IPS-15b (cell line): Measurements from ENCODE around the gene GOLIM4.
A peak's percentile ranks its signal among the peaks of the same experiment; 100 is the strongest.

ENCODE experiments used
- H3K27me3 ChIP-seq: one replicate; pipeline ENCODE4 v1.6.1; 2013; ENCODE audit warnings: low read length; ENCODE audit not compliant: control insufficient read depth, insufficient read depth
- H3K36me3 ChIP-seq: one replicate; pipeline ENCODE4 v1.6.1; 2013; ENCODE audit warnings: low read length; ENCODE audit not compliant: control insufficient read depth, insufficient read depth
- H3K4me1 ChIP-seq: one replicate; pipeline ENCODE4 v1.6.1; 2013; ENCODE audit warnings: mild to moderate bottlenecking, low read length; ENCODE audit not compliant: control insufficient read depth, insufficient read depth
- H3K4me3 ChIP-seq: one replicate; pipeline ENCODE4 v1.5.1; 2013; ENCODE audit warnings: low read depth, low read length
- H3K9ac ChIP-seq: one replicate; pipeline ENCODE4 v1.6.1; 2013; ENCODE audit warnings: low read depth, mild to moderate bottlenecking, low read length
- H3K9me3 ChIP-seq: one replicate; pipeline ENCODE4 v1.6.1; 2013; ENCODE audit warnings: mild to moderate bottlenecking, low read length; ENCODE audit not compliant: control insufficient read depth, insufficient read depth

GOLIM4 gene

GRCh38 chr3:168094877-168095610 is 680 bp downstream of the GOLIM4 start:
- H3K9ac ChIP-seq, result peak overlapping the region; percentile 55
- no peaks in the 10 kb centered on the region for H3K27me3 ChIP-seq
- peaks cover 18% of the 10 kb centered on the region for H3K4me1 ChIP-seq
- H3K36me3 ChIP-seq, result no peaks in the 10 kb centered on the region
- peak overlapping the region; percentile 90 for H3K4me3 ChIP-seq
- no peaks in the 10 kb centered on the region for H3K9me3 ChIP-seq

DNA sequence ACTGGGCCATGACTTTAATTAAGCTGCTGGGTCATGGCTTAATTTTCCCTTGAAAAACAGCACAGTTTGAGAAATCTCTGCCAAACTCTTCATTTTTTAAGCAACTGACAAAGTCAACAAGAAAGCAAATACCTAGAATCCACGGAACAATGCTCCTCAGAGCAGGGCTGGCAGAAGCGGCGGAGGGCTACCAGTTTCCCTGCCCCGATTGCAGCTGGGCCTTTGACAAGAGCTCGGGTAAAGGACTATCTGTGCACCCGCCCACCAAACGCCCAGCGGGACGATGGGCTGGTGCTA is 1.2 kb downstream of the GOLIM4 start:
- H3K4me1 ChIP-seq, result peaks cover 18% of the 10 kb centered on the region

GRCh38 chr3:168093790-168094189 is 1.9 kb downstream of the GOLIM4 start:
- peaks cover 22% of the 10 kb centered on the region for H3K4me1 ChIP-seq
- H3K9me3 ChIP-seq, result no peaks in the 10 kb centered on the region
- H3K9ac ChIP-seq, result no peak overlapping the region
- peak overlapping the region; percentile 19 for H3K4me3 ChIP-seq
- no peaks in the 10 kb centered on the region for H3K36me3 ChIP-seq
- no peaks in the 10 kb centered on the region for H3K27me3 ChIP-seq

More for the DNA sequence above, 1.2 kb downstream of the GOLIM4 start:
- H3K9ac ChIP-seq, result no peak overlapping the region
- no peaks in the 10 kb centered on the region for H3K9me3 ChIP-seq
- no peaks in the 10 kb centered on the region for H3K27me3 ChIP-seq
- H3K4me3 ChIP-seq, result peak overlapping the region; percentile 90
- no peaks in the 10 kb centered on the region for H3K36me3 ChIP-seq

- Histone ChIP-seq H3K36me3 (no peaks in the 10 kb centered on the region), H3K9me3 (no peaks in the 10 kb centered on the region), H3K27me3 (no peaks in the 10 kb centered on the region), H3K4me1 (peaks cover 26% of the 10 kb centered on the region), H3K4me3 (no peak overlapping the region), H3K9ac (no peak overlapping the region)
These were observed 2.5 kb downstream of the GOLIM4 start for GRCh38 chr3:168093229-168093628.

DNA sequence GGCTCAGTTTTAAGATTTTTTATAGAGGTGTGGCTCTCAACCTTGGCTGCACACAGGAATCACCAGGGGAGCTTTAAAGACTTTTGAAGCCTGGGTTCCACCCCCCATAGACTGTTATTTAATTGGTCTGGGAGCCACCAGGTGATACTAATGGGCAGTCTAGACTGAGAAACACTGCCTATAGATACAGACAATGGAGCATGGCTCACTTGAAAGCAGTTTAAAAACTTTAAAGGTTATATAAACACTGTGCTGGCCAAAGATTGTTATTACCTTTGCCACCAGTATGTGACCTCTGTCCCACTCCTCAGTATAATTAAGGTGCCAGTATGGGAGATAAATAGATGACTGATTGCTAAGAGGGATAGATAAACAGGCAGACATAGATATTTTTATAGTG is 3.8 kb downstream of the GOLIM4 start:
- no peaks in the 10 kb centered on the region for H3K27me3 ChIP-seq
- H3K9me3 ChIP-seq, result no peaks in the 10 kb centered on the region
- H3K9ac ChIP-seq, result no peak overlapping the region
- no peaks in the 10 kb centered on the region for H3K36me3 ChIP-seq
- no peak overlapping the region for H3K4me3 ChIP-seq
- H3K4me1 ChIP-seq, result peaks cover 23% of the 10 kb centered on the region

- Histone ChIP-seq H3K27me3 (no peaks in the 10 kb centered on the region), H3K4me1 (peaks cover 23% of the 10 kb centered on the region), H3K9me3 (no peaks in the 10 kb centered on the region)
These were observed 4.3 kb downstream of the GOLIM4 start for GRCh38 chr3:168091302-168091858.

GRCh38 chr3:168090306-168091085 is 5.2 kb downstream of the GOLIM4 start:
- H3K4me1 ChIP-seq, result peaks cover 23% of the 10 kb centered on the region
- no peaks in the 10 kb centered on the region for H3K36me3 ChIP-seq
- H3K4me3 ChIP-seq, result no peak overlapping the region
- no peak overlapping the region for H3K9ac ChIP-seq
- H3K27me3 ChIP-seq, result no peaks in the 10 kb centered on the region
- H3K9me3 ChIP-seq, result no peaks in the 10 kb centered on the region

More at GRCh38 chr3:168091302-168091858, 4.3 kb downstream of the GOLIM4 start:
- Histone ChIP-seq H3K9ac (no peak overlapping the region), H3K36me3 (no peaks in the 10 kb centered on the region), H3K4me3 (no peak overlapping the region)

GRCh38 chr3:168089179-168089771 is 6.4 kb downstream of the GOLIM4 start:
- Histone ChIP-seq H3K36me3 (no peaks in the 10 kb centered on the region), H3K9me3 (no peaks in the 10 kb centered on the region), H3K27me3 (no peaks in the 10 kb centered on the region), H3K4me3 (no peak overlapping the region), H3K9ac (no peak overlapping the region), H3K4me1 (peaks cover 23% of the 10 kb centered on the region)

DNA sequence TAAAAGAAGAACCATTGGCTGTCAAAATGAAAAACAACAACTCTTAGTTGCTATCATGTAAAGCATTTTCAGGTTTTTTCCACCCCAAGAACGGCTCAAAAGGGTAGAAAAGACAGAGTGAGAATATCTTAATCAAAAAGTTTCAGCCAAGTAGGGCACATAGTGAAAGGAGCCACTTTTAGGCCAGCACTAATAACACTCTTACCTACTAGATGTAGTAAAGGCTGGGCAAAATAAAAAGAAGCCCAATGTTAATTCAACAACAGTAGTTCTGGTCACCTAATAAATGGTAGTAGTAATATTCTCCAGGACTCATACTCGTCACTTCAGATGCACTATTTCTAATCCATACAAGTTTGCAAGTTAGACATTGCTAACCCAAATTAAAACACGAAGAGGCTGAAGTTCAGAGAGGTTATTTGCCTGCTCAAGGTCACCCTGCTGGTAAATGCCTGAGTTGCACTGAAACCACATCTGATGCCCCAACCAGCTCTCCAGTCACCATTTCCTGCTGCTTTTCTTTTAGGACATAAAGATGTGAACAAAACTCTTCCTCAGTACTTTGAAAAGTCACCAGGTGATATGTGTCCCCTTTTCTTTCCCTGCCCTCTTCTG is 7.5 kb downstream of the GOLIM4 start:
- Histone ChIP-seq H3K36me3 (no peaks in the 10 kb centered on the region), H3K4me1 (peaks cover 17% of the 10 kb centered on the region), H3K27me3 (no peaks in the 10 kb centered on the region), H3K9ac (no peak overlapping the region), H3K4me3 (no peak overlapping the region), H3K9me3 (no peaks in the 10 kb centered on the region)

GRCh38 chr3:168087539-168087938 is 8.2 kb downstream of the GOLIM4 start:
- no peaks in the 10 kb centered on the region for H3K9me3 ChIP-seq
- no peaks in the 10 kb centered on the region for H3K36me3 ChIP-seq
- H3K27me3 ChIP-seq, result no peaks in the 10 kb centered on the region
- H3K4me1 ChIP-seq, result peaks cover 12% of the 10 kb centered on the region
- no peak overlapping the region for H3K9ac ChIP-seq
- H3K4me3 ChIP-seq, result no peak overlapping the region

DNA sequence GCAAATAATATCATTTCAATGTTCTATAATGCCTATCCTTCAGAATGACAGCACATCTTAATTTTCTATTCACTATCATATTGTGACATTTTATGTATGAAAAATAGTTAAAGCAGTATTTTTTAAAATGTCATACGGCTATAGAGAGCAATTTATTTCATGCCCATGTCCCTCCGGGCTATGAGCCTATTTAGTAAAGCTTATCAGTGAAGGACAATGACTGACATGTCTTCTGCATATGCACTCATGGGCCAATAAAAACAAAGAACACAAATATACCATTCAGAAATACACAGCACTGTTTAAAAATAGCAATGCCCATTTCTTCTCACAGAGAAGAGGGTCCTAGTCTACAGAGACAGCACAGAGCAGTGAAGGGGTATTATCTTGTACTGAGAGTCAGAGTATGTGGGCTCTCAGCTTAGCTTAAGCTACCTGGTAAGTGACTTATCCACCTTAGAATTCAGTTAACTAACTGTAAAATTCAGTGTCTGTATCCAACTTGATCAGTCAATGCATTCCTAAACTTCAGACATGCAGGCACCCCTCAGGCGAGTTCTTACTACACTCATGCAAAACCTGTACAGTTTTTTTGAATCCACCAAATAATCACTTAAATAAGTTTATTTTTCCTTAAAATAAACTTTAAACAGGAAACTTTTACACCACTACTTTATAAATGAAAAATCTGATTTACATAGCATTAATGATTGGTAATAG is 9.0 kb downstream of the GOLIM4 start:
- Histone ChIP-seq H3K9me3 (no peaks in the 10 kb centered on the region), H3K27me3 (no peaks in the 10 kb centered on the region), H3K4me3 (no peak overlapping the region), H3K36me3 (no peaks in the 10 kb centered on the region), H3K4me1 (peaks cover 18% of the 10 kb centered on the region), H3K9ac (no peak overlapping the region)
